HFFc6 (cell line): ENCODE data around the gene TRPM2. TPM values are rescaled to one million over a fixed set of nuclear protein-coding genes. Genes with fewer than 3 reads are reported as not detected.

Source experiments
- DNase-seq: peaks from one replicate; pipeline ENCODE4 v3.0.0-alpha.2; 2018
- H3K27ac Mint-ChIP-seq: 2 replicates; pipeline ENCODE4 v1.8.0; 2020; ENCODE audit warnings: mild to moderate bottlenecking, mixed read lengths
- H3K27me3 Mint-ChIP-seq: 2 replicates; pipeline ENCODE4 v1.8.0; 2021; ENCODE audit warnings: mild to moderate bottlenecking, moderate library complexity, mixed read lengths; ENCODE audit not compliant: insufficient read depth
- H3K36me3 Mint-ChIP-seq: 2 replicates; pipeline ENCODE4 v1.8.0; 2021; ENCODE audit warnings: low read depth, mixed read lengths
- H3K4me1 Mint-ChIP-seq: 2 replicates; pipeline ENCODE4 v1.8.0; 2020; ENCODE audit warnings: low read depth, mixed read lengths
- H3K4me3 Mint-ChIP-seq: 2 replicates; pipeline ENCODE4 v1.8.0; 2020; ENCODE audit warnings: mild to moderate bottlenecking, moderate library complexity, mixed read lengths
- H3K9me3 Mint-ChIP-seq: 2 replicates; pipeline ENCODE4 v1.8.0; 2020; ENCODE audit warnings: mild to moderate bottlenecking, mixed read lengths
- total RNA-seq, 6 experiments: library from RNA; stranded (reverse); fragmentation: NEBNext Ultra II Directional; extraction: Animal tissue kit (Norgen Biotek cat#: 25700); gene quantifications; 2 replicates in 1 of 6; 3 replicates in 5 of 6; pipeline ENCODE4 v1.2.3, GENCODE V29; 2021
- TF ChIP-seq, protein P1 (sequence below): fragments of 200-600 bp; sonication (generic); IDR thresholded peaks from 2 replicates; pipeline ENCODE4 v1.5.0; 2021; ENCODE audit warnings: antibody characterized with exemption, mild to moderate bottlenecking

Gene TRPM2
- total RNA-seq, 6 experiments from 2014 or later, result 0.09 to 0.31 (median 0.20) TPM; not detected in 2

DNA sequence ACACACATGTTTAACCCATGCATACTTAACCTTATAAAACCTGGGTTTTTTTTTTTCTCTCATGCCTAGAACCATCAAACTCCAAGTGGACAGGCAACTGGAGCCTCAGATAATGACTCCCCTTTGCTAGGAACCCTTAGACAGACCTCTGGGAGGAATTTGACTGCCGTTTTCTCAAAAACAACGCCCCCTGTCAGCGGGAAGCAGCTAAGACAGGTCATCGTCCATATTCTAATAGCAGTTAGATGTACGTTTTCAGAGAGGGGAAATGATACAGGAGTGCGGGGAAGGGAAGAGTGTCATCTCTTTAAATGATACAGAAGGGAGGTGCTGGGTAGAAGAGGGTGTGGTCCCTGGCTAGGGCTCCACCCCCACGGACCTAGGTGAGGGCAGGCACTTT lies 136.5 kb downstream of the TRPM2 start:
- TF ChIP-seq, protein P1, sequence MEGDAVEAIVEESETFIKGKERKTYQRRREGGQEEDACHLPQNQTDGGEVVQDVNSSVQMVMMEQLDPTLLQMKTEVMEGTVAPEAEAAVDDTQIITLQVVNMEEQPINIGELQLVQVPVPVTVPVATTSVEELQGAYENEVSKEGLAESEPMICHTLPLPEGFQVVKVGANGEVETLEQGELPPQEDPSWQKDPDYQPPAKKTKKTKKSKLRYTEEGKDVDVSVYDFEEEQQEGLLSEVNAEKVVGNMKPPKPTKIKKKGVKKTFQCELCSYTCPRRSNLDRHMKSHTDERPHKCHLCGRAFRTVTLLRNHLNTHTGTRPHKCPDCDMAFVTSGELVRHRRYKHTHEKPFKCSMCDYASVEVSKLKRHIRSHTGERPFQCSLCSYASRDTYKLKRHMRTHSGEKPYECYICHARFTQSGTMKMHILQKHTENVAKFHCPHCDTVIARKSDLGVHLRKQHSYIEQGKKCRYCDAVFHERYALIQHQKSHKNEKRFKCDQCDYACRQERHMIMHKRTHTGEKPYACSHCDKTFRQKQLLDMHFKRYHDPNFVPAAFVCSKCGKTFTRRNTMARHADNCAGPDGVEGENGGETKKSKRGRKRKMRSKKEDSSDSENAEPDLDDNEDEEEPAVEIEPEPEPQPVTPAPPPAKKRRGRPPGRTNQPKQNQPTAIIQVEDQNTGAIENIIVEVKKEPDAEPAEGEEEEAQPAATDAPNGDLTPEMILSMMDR, result peak; percentile 52
- H3K27me3 Mint-ChIP-seq, result peaks cover 5% of the 10 kb centered on the region

GRCh38 chr21:44490405-44490804 lies 137.0 kb downstream of the TRPM2 start:
- H3K4me1 Mint-ChIP-seq, result no peaks in the 10 kb centered on the region
- H3K9me3 Mint-ChIP-seq, result peaks cover 28% of the 10 kb centered on the region
- TF ChIP-seq, protein P1, result no peak
- no peak for DNase-seq
- peaks cover 19% of the 10 kb centered on the region for H3K36me3 Mint-ChIP-seq
- H3K4me3 Mint-ChIP-seq, result no peak overlapping the region
- peaks cover 10% of the 10 kb centered on the region for H3K27me3 Mint-ChIP-seq
- no peak overlapping the region for H3K27ac Mint-ChIP-seq

More for the DNA sequence above, 136.5 kb downstream of the TRPM2 start:
- Mint-ChIP-seq H3K9me3 (peaks cover 25% of the 10 kb centered on the region), H3K27ac (no peak overlapping the region), H3K4me1 (no peaks in the 10 kb centered on the region), H3K36me3 (peaks cover 17% of the 10 kb centered on the region), H3K4me3 (no peak overlapping the region)
- DNase-seq, result no peak

GRCh38 chr21:44490816-44491215 lies 137.4 kb downstream of the TRPM2 start:
- Mint-ChIP-seq H3K36me3 (peaks cover 21% of the 10 kb centered on the region), H3K9me3 (peaks cover 30% of the 10 kb centered on the region), H3K4me3 (no peak overlapping the region), H3K27me3 (peaks cover 12% of the 10 kb centered on the region), H3K27ac (no peak overlapping the region), H3K4me1 (no peaks in the 10 kb centered on the region)
- DNase-seq, result no peak
- TF ChIP-seq, protein P1, result no peak

Other genes starting within 250 kb of the TRPM2 start
- 10 to 100 TPM; 13.7 to 20.0 (median 16.6) TPM for gene PWP2, start 246.2 kb upstream of the TRPM2 start, total RNA-seq
- 10 to 100 TPM; 13.1 to 17.5 (median 15.3) TPM for gene GATD3, start 219.9 kb upstream of the TRPM2 start, total RNA-seq
- gene ICOSLG, start 112.7 kb upstream of the TRPM2 start, total RNA-seq, result under 1 TPM; 0.07 to 0.47 (median 0.33) TPM
- gene DNMT3L, start 91.7 kb upstream of the TRPM2 start, total RNA-seq, result not detected
- under 1 TPM in 2 of 6 experiments, not detected in 4; 0.05 to 0.12 TPM for gene AIRE, start 67.7 kb upstream of the TRPM2 start, total RNA-seq
- gene PFKL, start 53.6 kb upstream of the TRPM2 start, total RNA-seq, result 100 to 1,000 TPM; 100 to 123 (median 107) TPM
- 10 to 100 TPM in 3 of 6 experiments, 1 to 10 TPM in 3; 7.5 to 13.0 (median 9.7) TPM for gene CFAP410, start 14.2 kb upstream of the TRPM2 start, total RNA-seq
- not detected for gene LRRC3, start 101.9 kb downstream of the TRPM2 start, total RNA-seq
- not detected for gene KRTAP10-1, start 186.6 kb downstream of the TRPM2 start, total RNA-seq
- not detected for gene KRTAP10-2, start 197.9 kb downstream of the TRPM2 start, total RNA-seq
- not detected for gene KRTAP10-3, start 205.2 kb downstream of the TRPM2 start, total RNA-seq
- gene KRTAP10-4, start 220.1 kb downstream of the TRPM2 start, total RNA-seq, result not detected
- not detected for gene KRTAP10-5, start 227.0 kb downstream of the TRPM2 start, total RNA-seq
- gene KRTAP10-6, start 238.9 kb downstream of the TRPM2 start, total RNA-seq, result not detected
- gene KRTAP10-7, start 247.0 kb downstream of the TRPM2 start, total RNA-seq, result not detected